Stimulated activated CD8-positive, alpha-beta memory T cell treated with anti-CD3 and anti-CD28 coated beads, Interleukin-15, amount 100 ng/mL, for 24 hours (primary cell): ENCODE results near the gene TYMP.

Source experiments
- DNase-seq: peaks from one replicate; pipeline ENCODE4 v3.0.0-alpha.2; 2020; ENCODE audit warnings: low read depth

The TYMP gene

GRCh38 chr22:50483556-50483955, 46.3 kb downstream of the TYMP start:
- no peak for DNase-seq

DNA sequence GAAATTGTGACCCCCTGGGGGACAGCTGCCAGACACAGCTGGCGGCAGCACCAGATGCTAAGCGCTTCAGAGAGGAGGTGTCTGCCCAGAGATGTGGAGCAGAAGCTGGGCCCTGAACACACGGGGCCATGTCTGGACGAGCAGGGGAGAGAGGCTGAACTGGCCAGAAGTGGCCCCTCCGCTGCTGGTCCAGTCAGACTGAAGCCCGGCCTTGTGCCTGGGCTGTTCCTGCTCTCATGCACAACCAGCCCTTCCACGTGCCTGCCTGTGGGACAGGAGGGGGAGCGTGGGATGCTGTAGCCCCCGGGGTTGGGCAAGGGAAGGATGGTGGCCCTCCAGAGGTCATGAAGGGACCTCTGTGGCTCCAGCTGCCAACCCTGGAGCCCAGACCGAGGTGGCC, 46.7 kb downstream of the TYMP start:
- DNase-seq: no peak

- no peak for DNase-seq
Observed at GRCh38 chr22:50482107-50483074, 47.4 kb downstream of the TYMP start.

- DNase-seq: no peak
Observed at GRCh38 chr22:50481440-50482106, 48.2 kb downstream of the TYMP start, which contains the start of gene ADM2. Gene ADM2 (plus strand): TSS chr22:50481543. CDS start chr22:50481848, 305 bp downstream.

DNA sequence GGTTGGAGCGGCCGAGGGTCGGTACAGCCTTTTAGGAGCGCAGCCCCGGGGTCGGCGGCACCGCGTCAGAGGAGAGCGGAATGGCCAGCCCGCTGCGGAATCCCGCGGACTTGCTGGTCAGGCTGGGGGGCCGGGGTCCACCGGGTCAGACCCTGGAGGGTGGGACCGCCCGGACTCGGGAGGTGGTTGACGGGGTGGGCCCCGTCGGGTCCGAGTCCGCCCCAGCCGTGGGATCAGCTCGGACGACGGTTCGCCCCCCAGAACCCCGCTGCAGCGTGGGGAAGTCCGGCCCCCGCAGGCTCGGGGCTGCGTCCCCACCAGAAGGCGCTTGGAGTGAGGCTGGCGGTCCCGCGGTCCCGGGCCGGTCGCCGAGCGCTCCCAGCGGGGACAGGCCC, 48.8 kb downstream of the TYMP start:
- DNase-seq: no peak

GRCh38 chr22:50479721-50480120, 50.1 kb downstream of the TYMP start:
- DNase-seq: no peak

DNA sequence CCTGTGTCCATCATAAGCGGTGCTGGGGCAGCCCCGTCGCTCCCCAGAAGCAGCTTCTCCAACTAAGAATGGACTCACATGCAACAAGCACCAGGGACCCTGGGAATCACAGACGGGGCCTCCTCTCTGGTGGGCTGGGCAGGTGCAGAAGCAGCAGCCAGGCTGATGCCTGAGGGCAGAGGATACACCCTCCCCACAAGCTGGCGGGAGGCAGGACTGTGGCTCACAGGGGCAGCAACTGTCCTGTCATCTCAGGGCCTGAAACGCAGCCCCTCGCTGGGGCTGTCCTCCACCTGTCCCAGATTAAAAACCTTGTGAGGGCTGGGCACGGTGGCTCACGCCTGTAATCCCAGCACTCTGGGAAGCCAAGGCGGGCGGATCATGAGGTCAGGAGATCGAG, 51.9 kb downstream of the TYMP start:
- no peak for DNase-seq

DNA sequence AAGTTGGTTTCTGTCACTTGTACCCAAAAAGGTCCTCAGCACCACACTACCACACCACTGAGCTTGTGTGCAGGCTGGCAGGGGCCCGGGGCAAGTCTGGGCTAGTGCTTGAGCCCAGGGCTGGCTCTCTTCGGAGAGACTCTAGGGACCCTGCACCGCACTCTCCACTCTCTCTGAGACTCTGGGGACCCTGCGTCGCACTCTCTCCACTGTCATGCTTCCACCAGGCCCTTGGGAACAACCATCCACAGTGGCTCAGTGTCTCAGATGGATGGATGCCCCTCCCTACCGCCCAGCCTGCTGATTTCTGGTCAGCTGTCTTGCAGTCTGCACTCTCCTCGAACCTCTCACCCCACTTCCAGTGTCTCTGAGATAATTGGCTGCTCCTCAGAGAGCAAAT, 52.9 kb downstream of the TYMP start:
- no peak for DNase-seq
